ENCODE measurements around the gene CYB561D2. TPM values are rescaled to one million over a fixed set of nuclear protein-coding genes. Genes with fewer than 3 reads are reported as not detected.

Gene CYB561D2
- total and polyA plus RNA-seq, 2 of the 13 experiments (the other 11 are each of a cell fraction or from before 2014, with no cell fraction given) = 11.1 to 17.2 TPM

DNA sequence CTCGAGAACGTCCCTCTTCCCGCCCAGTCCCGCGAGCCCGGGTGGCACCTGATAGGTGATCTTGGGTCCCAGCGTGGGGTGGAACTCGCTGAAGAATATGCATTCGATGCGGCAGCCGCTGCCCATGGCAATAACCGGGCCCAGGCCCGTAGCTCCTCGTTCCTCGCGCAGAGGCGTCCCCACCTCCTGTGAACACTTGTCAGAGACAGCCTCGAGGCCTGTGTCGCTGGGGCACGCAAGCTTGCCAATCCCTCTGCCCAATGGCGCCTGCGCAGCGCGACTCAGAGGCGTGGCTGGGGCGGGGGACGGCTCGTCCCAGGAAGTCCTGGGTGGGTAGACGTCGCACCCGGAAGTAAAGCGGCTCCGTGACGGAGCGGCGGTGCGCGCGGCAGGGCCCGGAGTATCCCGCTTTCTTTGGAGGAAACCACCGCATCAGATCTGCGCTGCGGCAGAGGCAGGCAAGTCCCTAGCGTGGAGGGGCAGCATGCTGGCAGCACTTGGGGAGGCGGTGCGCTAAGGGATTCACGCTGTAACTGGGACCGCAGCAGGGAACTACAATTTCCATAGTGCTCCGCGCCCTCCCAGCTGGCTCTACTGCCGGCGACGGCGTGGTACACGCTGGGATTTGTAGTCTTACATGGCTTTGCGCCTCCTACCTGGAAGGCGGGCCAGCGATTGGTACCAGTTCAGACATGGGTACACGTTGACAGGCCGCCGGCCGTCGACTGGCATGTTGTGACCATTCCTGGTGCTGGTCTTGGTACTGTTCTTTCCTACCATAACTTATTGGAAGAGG, at the start of gene CYB561D2, which contains the start of gene NPRL2 (continued):
- TF ChIP-seq ASH2L (IDR thresholded peaks at IDR 0.05; ENCODE audit: insufficient read length, low read depth, low read length) (peak; percentile 88), ZNF780A (CRISPR knock-in tag; IDR thresholded peaks at IDR 0.05) (no peak), MAFG (CRISPR knock-in tag; IDR thresholded peaks at IDR 0.05) (no peak), NCOA2 (CRISPR knock-in tag; IDR thresholded peaks at IDR 0.05) (peak; percentile 63), MIER3 (CRISPR knock-in tag; IDR thresholded peaks at IDR 0.05; ENCODE audit: borderline replicate concordance) (peak; percentile 48; the same call in 1 of the 2 replicates), ZNF678 (CRISPR knock-in tag; IDR thresholded peaks at IDR 0.05) (peak; percentile 61; the same call in 1 of the 2 replicates), ZNF207 (IDR thresholded peaks at IDR 0.05; ENCODE audit: borderline replicate concordance) (no peak), ZNF777 (CRISPR knock-in tag; IDR thresholded peaks at IDR 0.05) (peak; percentile 94), ZZZ3 (CRISPR knock-in tag; IDR thresholded peaks at IDR 0.05; ENCODE audit: borderline replicate concordance) (no peak; the same call in 1 of the 2 replicates), SIX4 (CRISPR knock-in tag; IDR thresholded peaks at IDR 0.05) (peak; percentile 63; the same call in 1 of the 2 replicates), PRMT3 (CRISPR knock-in tag; IDR thresholded peaks at IDR 0.05; ENCODE audit: borderline replicate concordance, low read depth) (no peak), ZBTB20 (CRISPR knock-in tag; IDR thresholded peaks at IDR 0.05; ENCODE audit: borderline replicate concordance, low read depth) (peak; percentile 93; the same call in 1 of the 2 replicates), ZNF235 (CRISPR knock-in tag; IDR thresholded peaks at IDR 0.05; ENCODE audit: borderline replicate concordance) (peak; percentile 90; the same call in 1 of the 2 replicates), ZNF781 (CRISPR knock-in tag; IDR thresholded peaks at IDR 0.05; ENCODE audit: borderline replicate concordance, not compliant biosample characterization) (peak; percentile 99), ZNF292 (CRISPR knock-in tag; IDR thresholded peaks at IDR 0.05; ENCODE audit: borderline replicate concordance, low read depth) (peak; percentile 77; the same call in 1 of the 2 replicates), ZNF615 (CRISPR knock-in tag; IDR thresholded peaks at IDR 0.05; ENCODE audit: borderline replicate concordance) (peak; percentile 37; the same call in 1 of the 2 replicates), ZNF670 (CRISPR knock-in tag; IDR thresholded peaks at IDR 0.05; ENCODE audit: borderline replicate concordance) (peak; percentile 51; the same call in 1 of the 2 replicates), ESRRA (CRISPR knock-in tag; IDR thresholded peaks at IDR 0.05; ENCODE audit: low read depth) (no peak; the same call in 1 of the 2 replicates), NCOA1 (CRISPR knock-in tag; IDR thresholded peaks at IDR 0.05) (peak; percentile 93), ZNF446 (CRISPR knock-in tag; IDR thresholded peaks at IDR 0.05) (no peak), ZNF124 (CRISPR knock-in tag; IDR thresholded peaks at IDR 0.05) (peak; percentile 95), MED1 (CRISPR knock-in tag; IDR thresholded peaks at IDR 0.05) (peak; percentile 71; the same call in 1 of the 2 replicates), STAG1 (CRISPR knock-in tag; IDR thresholded peaks at IDR 0.05) (peak; percentile 3; the same call in 1 of the 2 replicates), POLR2AphosphoS5 (IDR thresholded peaks at IDR 0.05; ENCODE audit: low read depth, low read length) (peak; percentile 90)
- TF ChIP-seq, protein P1, sequence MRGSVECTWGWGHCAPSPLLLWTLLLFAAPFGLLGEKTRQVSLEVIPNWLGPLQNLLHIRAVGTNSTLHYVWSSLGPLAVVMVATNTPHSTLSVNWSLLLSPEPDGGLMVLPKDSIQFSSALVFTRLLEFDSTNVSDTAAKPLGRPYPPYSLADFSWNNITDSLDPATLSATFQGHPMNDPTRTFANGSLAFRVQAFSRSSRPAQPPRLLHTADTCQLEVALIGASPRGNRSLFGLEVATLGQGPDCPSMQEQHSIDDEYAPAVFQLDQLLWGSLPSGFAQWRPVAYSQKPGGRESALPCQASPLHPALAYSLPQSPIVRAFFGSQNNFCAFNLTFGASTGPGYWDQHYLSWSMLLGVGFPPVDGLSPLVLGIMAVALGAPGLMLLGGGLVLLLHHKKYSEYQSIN (CRISPR knock-in tag; IDR thresholded peaks at IDR 0.05; ENCODE audit: borderline replicate concordance) = no peak
- TF ChIP-seq, protein P2, sequence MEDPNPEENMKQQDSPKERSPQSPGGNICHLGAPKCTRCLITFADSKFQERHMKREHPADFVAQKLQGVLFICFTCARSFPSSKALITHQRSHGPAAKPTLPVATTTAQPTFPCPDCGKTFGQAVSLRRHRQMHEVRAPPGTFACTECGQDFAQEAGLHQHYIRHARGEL (CRISPR knock-in tag; IDR thresholded peaks at IDR 0.05) = peak; percentile 97
- TF ChIP-seq, protein P3, sequence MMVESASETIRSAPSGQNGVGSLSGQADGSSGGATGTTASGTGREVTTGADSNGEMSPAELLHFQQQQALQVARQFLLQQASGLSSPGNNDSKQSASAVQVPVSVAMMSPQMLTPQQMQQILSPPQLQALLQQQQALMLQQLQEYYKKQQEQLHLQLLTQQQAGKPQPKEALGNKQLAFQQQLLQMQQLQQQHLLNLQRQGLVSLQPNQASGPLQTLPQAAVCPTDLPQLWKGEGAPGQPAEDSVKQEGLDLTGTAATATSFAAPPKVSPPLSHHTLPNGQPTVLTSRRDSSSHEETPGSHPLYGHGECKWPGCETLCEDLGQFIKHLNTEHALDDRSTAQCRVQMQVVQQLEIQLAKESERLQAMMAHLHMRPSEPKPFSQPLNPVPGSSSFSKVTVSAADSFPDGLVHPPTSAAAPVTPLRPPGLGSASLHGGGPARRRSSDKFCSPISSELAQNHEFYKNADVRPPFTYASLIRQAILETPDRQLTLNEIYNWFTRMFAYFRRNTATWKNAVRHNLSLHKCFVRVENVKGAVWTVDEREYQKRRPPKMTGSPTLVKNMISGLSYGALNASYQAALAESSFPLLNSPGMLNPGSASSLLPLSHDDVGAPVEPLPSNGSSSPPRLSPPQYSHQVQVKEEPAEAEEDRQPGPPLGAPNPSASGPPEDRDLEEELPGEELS (CRISPR knock-in tag; IDR thresholded peaks at IDR 0.05) = 0 out of 2 replicates have a peak, but pooled peaks have one; percentile 20
